GM12872 (cell line): ENCODE data around the gene TAPT1.

Experiments
- TF ChIP-seq, protein P1 (sequence below): IDR thresholded peaks from 3 replicates; pipeline ENCODE4 v1.5.1; 2011; ENCODE audit warnings: low read depth, mild to moderate bottlenecking, low read length, moderate library complexity; ENCODE audit not compliant: insufficient read depth

The TAPT1 gene

DNA sequence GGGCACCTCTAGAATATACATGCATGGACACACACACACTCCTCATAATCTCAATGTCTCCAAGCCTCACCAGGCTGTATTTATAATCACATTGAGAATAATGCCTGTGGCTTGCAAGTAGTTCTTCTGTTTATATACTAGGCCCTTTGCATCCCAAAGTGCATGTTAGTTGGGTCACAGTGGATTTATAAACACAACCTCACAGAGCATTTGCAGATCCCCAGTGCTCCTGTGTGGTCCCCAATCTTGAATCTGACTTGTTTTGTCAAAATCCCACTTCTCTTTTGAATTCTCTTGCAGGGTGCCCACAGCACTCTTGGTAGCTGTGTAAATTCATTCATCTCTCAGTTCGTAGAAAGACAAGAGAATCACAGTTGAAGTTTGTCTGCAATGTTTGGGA is 92.9 kb downstream of the TAPT1 start:
- TF ChIP-seq, protein P1, sequence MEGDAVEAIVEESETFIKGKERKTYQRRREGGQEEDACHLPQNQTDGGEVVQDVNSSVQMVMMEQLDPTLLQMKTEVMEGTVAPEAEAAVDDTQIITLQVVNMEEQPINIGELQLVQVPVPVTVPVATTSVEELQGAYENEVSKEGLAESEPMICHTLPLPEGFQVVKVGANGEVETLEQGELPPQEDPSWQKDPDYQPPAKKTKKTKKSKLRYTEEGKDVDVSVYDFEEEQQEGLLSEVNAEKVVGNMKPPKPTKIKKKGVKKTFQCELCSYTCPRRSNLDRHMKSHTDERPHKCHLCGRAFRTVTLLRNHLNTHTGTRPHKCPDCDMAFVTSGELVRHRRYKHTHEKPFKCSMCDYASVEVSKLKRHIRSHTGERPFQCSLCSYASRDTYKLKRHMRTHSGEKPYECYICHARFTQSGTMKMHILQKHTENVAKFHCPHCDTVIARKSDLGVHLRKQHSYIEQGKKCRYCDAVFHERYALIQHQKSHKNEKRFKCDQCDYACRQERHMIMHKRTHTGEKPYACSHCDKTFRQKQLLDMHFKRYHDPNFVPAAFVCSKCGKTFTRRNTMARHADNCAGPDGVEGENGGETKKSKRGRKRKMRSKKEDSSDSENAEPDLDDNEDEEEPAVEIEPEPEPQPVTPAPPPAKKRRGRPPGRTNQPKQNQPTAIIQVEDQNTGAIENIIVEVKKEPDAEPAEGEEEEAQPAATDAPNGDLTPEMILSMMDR, result no peak

DNA sequence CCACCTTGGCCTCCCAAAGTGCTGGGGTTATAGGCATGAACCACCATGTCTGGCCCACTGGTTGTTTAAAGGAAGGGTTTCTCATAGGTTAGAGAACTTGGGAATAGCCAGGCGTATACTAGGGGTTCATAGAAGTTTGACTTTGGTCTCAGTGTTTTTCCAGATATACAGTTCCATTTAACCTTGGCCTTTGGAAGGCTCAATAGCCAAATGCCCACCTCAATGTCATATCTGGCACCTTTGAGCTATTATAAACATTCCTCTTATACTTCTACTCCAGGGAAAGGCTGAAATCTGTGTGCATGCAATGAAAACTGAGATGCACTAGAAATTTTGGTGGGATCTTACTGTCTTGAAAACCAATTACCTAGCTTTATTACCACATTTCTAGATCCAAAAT is 95.0 kb downstream of the TAPT1 start:
- TF ChIP-seq, protein P1, result no peak

DNA sequence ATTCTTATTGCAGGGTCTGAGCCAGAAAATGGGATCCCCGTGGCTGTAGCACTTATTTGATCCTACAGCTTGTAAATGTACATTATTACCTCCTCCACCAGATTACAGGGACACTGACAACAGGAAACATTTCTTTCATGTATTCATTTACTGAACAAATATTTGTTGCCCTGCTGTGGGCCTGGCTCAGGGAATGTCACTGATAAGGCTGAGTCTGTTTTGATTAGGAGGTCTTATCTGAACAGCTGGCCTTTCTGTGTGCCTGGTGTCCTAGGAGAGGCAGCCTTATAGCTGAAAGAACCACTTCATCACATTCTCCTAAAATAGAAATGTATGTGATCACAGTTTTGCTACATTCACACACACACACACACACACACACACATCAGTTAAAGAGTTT is 96.9 kb downstream of the TAPT1 start:
- TF ChIP-seq, protein P1, result no peak

DNA sequence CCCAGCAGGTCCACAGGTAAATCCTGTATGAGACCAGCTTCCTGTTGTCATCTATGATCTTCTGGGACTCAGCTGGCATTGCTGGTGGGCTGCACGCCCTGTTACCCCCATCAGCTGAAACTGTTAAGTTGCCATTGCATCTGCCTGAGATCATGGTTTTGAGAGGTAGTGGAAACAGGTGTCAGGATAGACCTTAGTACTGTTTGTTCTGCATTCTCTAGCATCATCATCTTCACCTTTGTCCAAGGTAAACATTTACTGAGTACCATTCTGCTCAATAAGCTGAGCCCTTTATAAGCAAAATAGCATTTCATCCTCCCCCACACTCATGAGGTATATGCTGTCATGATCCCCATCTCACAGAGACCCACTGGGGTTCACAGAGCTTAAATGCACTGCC is 99.6 kb downstream of the TAPT1 start:
- TF ChIP-seq, protein P1, result no peak

DNA sequence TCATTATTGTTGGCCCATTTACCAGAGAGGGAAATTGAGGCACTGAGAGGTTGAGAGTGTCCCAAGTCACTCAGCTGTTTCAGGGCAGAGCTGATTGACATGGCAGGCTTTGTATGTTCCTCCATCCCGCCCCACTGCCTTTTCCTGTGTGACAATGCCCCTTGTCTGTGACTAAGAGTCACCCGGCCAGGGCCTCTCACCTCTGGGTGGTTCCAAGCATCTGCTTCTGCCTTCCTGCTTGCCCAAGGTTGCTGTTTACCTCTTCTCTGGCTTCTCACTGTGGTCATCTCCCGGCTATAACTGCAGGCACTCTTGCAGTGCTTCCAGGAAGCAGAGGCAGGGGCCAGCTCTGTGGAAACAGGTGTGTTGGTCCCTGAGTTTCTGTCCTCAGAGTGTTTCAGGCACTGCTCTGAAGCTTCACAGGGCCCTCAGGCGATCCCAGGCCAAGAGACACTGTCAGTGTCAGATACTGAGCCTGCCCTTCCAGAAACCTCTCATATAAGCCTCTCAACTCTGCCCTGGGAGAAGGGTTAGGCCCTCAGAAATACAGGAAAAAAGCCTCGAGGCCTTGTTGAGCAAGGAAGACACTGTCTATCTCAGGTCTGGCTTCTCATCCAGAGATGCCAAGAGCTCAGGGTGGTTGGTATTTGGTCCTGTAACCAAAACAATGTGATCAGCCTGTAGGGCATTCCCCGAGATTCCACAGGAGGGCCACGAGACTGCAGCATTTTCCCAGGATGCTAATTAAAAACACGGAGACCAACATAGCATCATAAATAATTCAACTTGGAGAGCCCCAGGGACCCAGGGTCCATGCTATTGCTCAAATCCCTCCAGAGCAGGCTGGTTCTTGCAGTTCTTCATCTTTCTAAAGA is 100.5 kb downstream of the TAPT1 start:
- TF ChIP-seq, protein P1, result no peak

DNA sequence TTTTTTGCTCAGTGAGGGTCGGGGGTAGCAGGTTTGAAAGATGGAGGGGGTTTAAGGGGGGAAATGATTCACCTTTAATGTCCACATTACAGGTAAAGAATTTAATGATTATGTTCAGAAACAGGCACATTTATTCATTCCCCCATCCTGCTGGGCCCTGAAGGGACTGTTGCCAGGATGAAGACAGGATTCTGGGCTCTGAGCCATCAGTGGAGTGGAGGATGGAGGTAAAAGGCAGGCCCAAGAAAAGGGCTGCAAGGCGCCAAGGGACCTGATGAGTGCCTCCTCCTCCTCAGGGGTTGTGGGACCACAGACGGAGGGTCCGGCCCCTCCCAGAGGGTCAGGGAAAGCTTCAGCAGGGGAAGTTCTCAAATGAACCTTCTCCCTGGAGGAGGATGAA is 102.0 kb downstream of the TAPT1 start:
- TF ChIP-seq, protein P1, result no peak

DNA sequence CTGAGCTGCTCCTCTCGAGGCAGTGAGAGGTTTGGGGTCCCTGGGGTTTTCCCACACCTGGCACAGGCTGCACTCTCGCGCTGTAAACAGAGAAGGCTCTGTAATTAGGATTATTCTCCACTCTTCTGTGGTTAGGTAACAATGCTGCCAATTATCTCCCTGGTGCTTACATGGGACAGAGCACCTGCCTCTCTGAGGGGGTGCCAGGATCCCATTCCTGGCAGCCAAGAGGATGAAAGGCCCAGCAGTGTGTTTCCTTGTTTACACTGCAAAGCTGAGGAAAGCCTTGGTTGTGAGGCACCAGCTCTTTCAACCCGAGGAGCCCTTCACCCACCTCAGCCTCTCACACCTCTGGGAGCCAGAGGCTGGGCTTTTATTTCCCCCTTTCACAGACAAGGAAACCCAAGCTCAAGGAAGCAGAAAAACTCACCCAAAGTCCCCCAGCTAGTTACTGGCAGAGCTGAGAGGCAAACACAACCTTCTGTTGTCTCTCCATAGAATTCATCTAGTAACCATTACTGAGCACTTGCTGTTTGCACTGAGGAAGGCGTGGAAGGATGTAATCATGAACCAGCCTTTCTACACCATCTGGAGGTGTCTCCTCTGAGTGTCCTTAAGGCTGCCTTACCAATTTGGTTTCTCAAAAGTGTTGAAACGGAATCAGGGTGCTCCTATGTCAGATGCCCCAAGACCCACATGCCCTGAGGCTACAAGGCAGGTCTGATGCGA is 102.8 kb downstream of the TAPT1 start:
- TF ChIP-seq, protein P1, result no peak
